Small intestine (tissue), 7 donors: Measurements from ENCODE around the gene CNST. TPM values are rescaled to one million over a fixed set of nuclear protein-coding genes. Genes with fewer than 3 reads are reported as not detected.
A peak's percentile ranks its signal among the peaks of the same experiment; 100 is the strongest.
"Not testable (repeated sequence)": the region's sequence is repeated elsewhere in the genome, so short reads cannot be mapped to it uniquely, and the experiment has no call there.

Source experiments
- DNase-seq, 2 donors: peaks; one replicate each; pipeline versions ENCODE4 v3.0.0 to v3.0.0-alpha.2; 2013
- FAIRE-seq: peaks from 2 replicates; lab custom pipeline; 2012; peaks lifted over from hg19 to GRCh38; lab: Jason Lieb, UNC
- H3K27ac ChIP-seq, 3 donors: one replicate each; pipeline ENCODE4 v1.5.1; 2013; ENCODE audit warnings: low read length in 2 of 3, mild to moderate bottlenecking in 2 of 3, control low read depth in 1 of 3, inconsistent platforms in 1 of 3, low read depth in 1 of 3, moderate library complexity in 1 of 3
- H3K27me3 ChIP-seq, 3 donors: one replicate each; pipeline ENCODE4 v1.6.1; 2013; ENCODE audit warnings: low read length in 3 of 3, inconsistent platforms in 1 of 3; ENCODE audit not compliant: control insufficient read depth in 3 of 3, insufficient read depth in 3 of 3
- H3K36me3 ChIP-seq, 3 donors: one replicate each; pipeline ENCODE4 v1.6.1; 2013; ENCODE audit warnings: low read length in 3 of 3, inconsistent platforms in 1 of 3, low read depth in 1 of 3, mild to moderate bottlenecking in 1 of 3, moderate library complexity in 1 of 3; ENCODE audit not compliant: control insufficient read depth in 3 of 3, insufficient read depth in 2 of 3
- H3K4me1 ChIP-seq, 3 donors: one replicate each; pipeline ENCODE4 v1.6.1; 2013; ENCODE audit warnings: low read length in 2 of 3, inconsistent platforms in 1 of 3, low read depth in 1 of 3, mild to moderate bottlenecking in 1 of 3, moderate library complexity in 1 of 3; ENCODE audit not compliant: control insufficient read depth in 3 of 3, insufficient read depth in 2 of 3
- H3K4me3 ChIP-seq, 3 donors: one replicate each; pipeline ENCODE4 v1.5.1; 2013; ENCODE audit warnings: low read length in 3 of 3, control low read depth in 1 of 3, inconsistent platforms in 1 of 3, low read depth in 1 of 3, mild to moderate bottlenecking in 1 of 3, moderate library complexity in 1 of 3
- H3K9me3 ChIP-seq, 2 donors: one replicate each; pipeline ENCODE4 v1.6.1; 2013; ENCODE audit warnings: low read depth in 1 of 2, low read length in 1 of 2; ENCODE audit not compliant: control insufficient read depth in 2 of 2, insufficient read depth in 1 of 2
- whole genome bisulfite sequencing, 3 donors: extraction: QIAGEN DNeasy Blood & Tissue Kit; methylation state at CpG; one replicate each; pipeline ENCODE4 v1.1.7; 2013; 5-methylcytosine and 5-hydroxymethylcytosine counted together
- polyA plus RNA-seq, 4 donors: library from polyadenylated mRNA; stranded (reverse) in 3 of 4; unstranded in 1 of 4; fragments of 200-250 nt in 3 of 4; fragments of 120-200 nt in 1 of 4; gene quantifications; one replicate each; pipeline versions ENCODE4 v1.2.1 to v1.2.3, GENCODE V29; 2013
- donor health status: healthy with polysubstance abuse.
- donor health status: control.
- donor health status: control.
- donor health status: Bipolar disorder and iron deficiency.
- donor health status: healthy.

Gene CNST
- polyA plus RNA-seq, 4 donors: 9.6 to 22.6 (median 12.4) TPM

GRCh38 chr1:246694213-246694895 lies 128.1 kb downstream of the CNST start:
- H3K4me1 ChIP-seq: peaks cover 0 to 13% (median 0%) of the 10 kb centered on the region in 3 donors
- not testable (repeated sequence) for H3K4me3 ChIP-seq, H3K36me3 ChIP-seq, DNase-seq, FAIRE-seq, H3K27me3 ChIP-seq
- peaks cover 0 to 13% of the 10 kb centered on the region in 2 donors for H3K9me3 ChIP-seq
- peak overlapping the region in 1 of 3 donors; percentile 24 for H3K27ac ChIP-seq
- 86 to 92% (median 88%) methylated on average over 10 of the region's 10 CpGs for WGBS, 3 donors

DNA sequence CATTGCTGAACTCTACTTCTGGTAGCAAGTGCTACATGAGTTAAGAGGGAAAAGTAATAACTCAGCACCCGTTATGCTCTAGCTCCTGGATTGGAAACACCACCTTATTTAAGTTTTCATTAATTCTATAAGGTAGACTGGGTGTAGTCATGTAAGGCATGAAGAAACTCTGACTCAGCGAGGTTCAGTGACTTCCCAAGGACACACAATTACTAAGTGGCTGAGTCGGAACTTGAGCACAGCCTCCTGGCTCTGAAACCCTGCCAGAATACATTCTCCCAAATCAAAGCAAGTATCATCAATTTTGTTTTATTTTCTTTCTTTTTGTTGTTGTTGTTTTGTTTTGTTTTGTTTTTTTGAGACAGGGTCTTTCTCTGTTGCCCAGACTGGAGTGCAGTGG lies 128.9 kb downstream of the CNST start:
- Histone ChIP-seq H3K27ac (peak overlapping the region in 1 of 3 donors; percentile 24), H3K36me3 (no peaks in the 10 kb centered on the region), H3K4me3 (no peak overlapping the region), H3K27me3 (no peaks in the 10 kb centered on the region), H3K4me1 (peaks cover 0 to 7% (median 0%) of the 10 kb centered on the region in 3 donors), H3K9me3 (peaks cover 0 to 13% of the 10 kb centered on the region in 2 donors)
- 61 to 87% (median 64%) methylated on average over 3 of the region's 3 CpGs for WGBS, 3 donors
- no peak for FAIRE-seq
- DNase-seq: peak in 1 of 2 donors; percentile 57

DNA sequence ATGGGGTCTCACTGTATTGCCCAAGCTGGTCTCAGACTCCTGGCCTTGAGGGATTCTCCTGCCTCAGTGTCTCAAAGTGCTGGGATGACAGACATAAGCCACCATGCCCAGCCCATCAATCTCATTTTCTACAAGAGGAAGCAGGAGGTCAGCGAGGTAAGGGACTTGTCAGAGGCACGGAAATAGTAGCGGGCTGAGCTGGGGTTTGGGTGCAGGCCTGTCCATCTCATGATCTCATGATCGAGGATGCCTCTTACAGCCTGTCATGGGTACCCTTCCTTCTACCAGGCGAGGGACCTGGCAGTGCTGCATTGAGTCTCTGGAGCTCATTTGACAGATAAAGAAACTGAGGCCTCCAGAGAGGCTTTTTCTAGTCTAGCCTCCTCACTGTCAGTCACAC lies 129.4 kb downstream of the CNST start:
- peaks cover 0 to 6% (median 0%) of the 10 kb centered on the region in 3 donors for H3K4me1 ChIP-seq
- peaks cover 0 to 13% of the 10 kb centered on the region in 2 donors for H3K9me3 ChIP-seq
- H3K4me3 ChIP-seq: no peak overlapping the region
- no peak overlapping the region for H3K27ac ChIP-seq
- 93 to 99% (median 96%) methylated on average over 5 of the region's 5 CpGs for WGBS, 3 donors
- H3K36me3 ChIP-seq: no peaks in the 10 kb centered on the region
- DNase-seq (no peak), FAIRE-seq (no peak)
- H3K27me3 ChIP-seq: no peaks in the 10 kb centered on the region

DNA sequence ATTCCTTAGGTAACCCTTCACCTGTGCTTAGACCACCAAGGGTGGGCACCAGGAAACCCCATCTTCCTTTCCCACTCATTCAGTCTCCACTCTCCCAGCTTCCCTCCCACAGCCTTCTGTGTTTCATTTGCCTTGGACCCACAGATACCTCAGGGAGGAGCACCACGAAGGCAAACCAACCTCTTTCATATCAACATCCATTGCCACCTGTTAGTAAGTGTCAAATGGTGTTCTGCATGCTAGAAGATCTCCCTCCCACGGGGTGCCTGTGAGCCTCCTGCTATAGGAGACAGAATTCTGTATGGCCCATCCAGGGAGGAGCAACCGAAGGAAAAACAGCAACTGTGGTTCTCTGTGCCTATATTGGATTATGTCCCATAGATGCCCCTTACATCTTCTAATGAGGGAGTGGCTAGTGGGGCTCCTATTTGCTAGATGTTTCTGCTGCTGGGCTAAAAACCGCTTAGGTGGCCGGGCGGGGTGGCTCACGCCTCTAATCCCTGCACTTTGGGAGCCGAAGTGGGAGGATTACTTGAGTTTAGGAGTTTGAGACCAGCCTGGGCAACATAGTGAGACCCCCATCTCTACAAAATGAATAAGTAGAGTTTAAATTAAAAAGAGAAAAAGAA lies 132.3 kb downstream of the CNST start:
- H3K27me3 ChIP-seq: no peaks in the 10 kb centered on the region
- H3K27ac ChIP-seq: no peak overlapping the region
- peaks cover 0 to 6% (median 0%) of the 10 kb centered on the region in 3 donors for H3K4me1 ChIP-seq
- peak overlapping the region in 1 of 3 donors; percentile 37 for H3K4me3 ChIP-seq
- DNase-seq (no peak), FAIRE-seq (no peak)
- 58 to 71% (median 65%) methylated on average over 8 of the region's 8 CpGs for WGBS, 3 donors
- no peaks in the 10 kb centered on the region for H3K36me3 ChIP-seq
- H3K9me3 ChIP-seq: peaks cover 0 to 10% of the 10 kb centered on the region in 2 donors

DNA sequence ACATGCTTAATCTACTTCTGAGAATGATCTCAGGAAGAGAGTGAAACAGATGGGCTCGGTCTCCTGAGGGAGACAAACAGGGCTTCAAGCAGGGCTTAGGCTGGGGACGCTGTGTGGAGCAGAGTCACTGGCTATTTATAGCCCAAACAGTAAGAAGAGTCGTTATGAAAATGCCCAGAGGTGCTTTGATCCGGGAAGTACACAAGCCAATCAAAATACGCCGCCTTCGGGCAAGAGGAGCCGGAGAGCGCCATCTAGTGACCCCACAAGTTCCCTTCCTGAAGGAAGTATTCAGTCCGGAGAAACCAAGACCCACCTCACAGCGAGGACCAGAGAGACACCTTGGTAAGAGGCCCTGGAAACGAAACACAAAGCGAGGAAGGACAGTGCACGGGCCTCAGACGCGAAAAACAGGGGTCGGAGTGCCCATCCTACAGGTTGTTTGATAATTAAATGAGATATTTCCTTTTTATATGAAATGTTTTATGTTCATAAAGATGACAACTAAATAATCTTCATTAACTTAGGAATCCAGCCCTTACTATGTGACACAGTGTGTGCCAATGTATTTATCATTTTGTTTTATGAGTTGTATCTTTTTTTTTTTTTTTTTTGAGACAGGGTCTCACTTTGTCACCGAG lies 133.0 kb downstream of the CNST start:
- WGBS, 3 donors: 6% methylated on average over 18 of the region's 18 CpGs
- peaks cover 0 to 7% of the 10 kb centered on the region in 2 donors for H3K9me3 ChIP-seq
- H3K27me3 ChIP-seq: no peaks in the 10 kb centered on the region
- no peaks in the 10 kb centered on the region for H3K36me3 ChIP-seq
- peak overlapping the region in 1 of 3 donors; percentile 37 for H3K4me3 ChIP-seq
- DNase-seq (peak; percentile 91), FAIRE-seq (no peak)
- peak overlapping the region in 1 of 3 donors; percentile 46 for H3K27ac ChIP-seq
- H3K4me1 ChIP-seq: peaks cover 0 to 6% (median 0%) of the 10 kb centered on the region in 3 donors

GRCh38 chr1:246703581-246703980 lies 137.3 kb downstream of the CNST start:
- FAIRE-seq (no peak), DNase-seq (peak in 1 of 2 donors; percentile 61)
- Histone ChIP-seq H3K4me3 (no peak overlapping the region), H3K27me3 (no peaks in the 10 kb centered on the region), H3K36me3 (no peaks in the 10 kb centered on the region), H3K9me3 (no peaks in the 10 kb centered on the region), H3K4me1 (peaks cover 0 to 2% (median 0%) of the 10 kb centered on the region in 3 donors), H3K27ac (peak overlapping the region in 1 of 3 donors; percentile 32)
- 30 to 35% (median 30%) methylated on average over 8 of the region's 8 CpGs for WGBS, 3 donors

DNA sequence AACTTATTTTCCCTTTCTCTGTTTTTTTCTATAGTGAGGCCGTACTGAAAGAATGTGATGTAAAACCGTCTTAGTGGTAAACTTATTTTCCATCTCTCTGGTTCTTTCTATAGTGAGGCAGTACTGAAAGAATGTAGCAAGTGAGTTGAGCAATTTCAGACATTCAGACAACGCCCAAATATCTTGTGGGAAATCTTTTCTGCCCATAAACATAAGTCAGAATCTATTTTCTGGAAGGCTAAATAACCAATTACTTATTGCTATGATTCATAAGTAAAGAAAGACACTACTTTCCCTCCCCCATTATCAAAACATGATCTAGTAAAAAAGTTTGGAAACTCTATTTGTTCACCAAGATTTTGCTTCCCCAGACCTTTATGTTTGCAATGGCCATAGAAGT lies 139.1 kb downstream of the CNST start:
- Histone ChIP-seq H3K4me1 (peaks cover 0 to 10% (median 0%) of the 10 kb centered on the region in 3 donors), H3K27me3 (no peaks in the 10 kb centered on the region), H3K36me3 (no peaks in the 10 kb centered on the region), H3K4me3 (no peak overlapping the region), H3K9me3 (peaks cover 0 to 2% of the 10 kb centered on the region in 2 donors), H3K27ac (peak overlapping the region in 1 of 3 donors; percentile 21)
- no peak for DNase-seq
- WGBS, 3 donors: 60 to 69% (median 64%) methylated on average over 3 of the region's 3 CpGs
- no peak for FAIRE-seq

GRCh38 chr1:246708166-246708565 lies 141.9 kb downstream of the CNST start:
- no peak overlapping the region for H3K4me3 ChIP-seq
- 88 to 93% (median 92%) methylated on average over 6 of the region's 6 CpGs for WGBS, 3 donors
- FAIRE-seq: no peak
- peaks cover 0 to 10% (median 0%) of the 10 kb centered on the region in 3 donors for H3K4me1 ChIP-seq
- H3K27ac ChIP-seq: no peak overlapping the region
- peaks cover 0 to 7% of the 10 kb centered on the region in 2 donors for H3K9me3 ChIP-seq
- no peaks in the 10 kb centered on the region for H3K36me3 ChIP-seq
- DNase-seq: no peak
- H3K27me3 ChIP-seq: no peaks in the 10 kb centered on the region
